NCI-H345 treated with DMSO at 0.1 percent for 48 hours (cell line): ENCODE measurements around the gene TMEM145.

Experiments
- DNase-seq: peaks from one replicate; lab custom pipeline; 2025; ENCODE audit not compliant: unreplicated experiment; lab: John Stamatoyannopoulos, UW

TMEM145 gene

GRCh38 chr19:42277821-42278451 is 35.2 kb upstream of the TMEM145 start:
- no peak for DNase-seq

DNA sequence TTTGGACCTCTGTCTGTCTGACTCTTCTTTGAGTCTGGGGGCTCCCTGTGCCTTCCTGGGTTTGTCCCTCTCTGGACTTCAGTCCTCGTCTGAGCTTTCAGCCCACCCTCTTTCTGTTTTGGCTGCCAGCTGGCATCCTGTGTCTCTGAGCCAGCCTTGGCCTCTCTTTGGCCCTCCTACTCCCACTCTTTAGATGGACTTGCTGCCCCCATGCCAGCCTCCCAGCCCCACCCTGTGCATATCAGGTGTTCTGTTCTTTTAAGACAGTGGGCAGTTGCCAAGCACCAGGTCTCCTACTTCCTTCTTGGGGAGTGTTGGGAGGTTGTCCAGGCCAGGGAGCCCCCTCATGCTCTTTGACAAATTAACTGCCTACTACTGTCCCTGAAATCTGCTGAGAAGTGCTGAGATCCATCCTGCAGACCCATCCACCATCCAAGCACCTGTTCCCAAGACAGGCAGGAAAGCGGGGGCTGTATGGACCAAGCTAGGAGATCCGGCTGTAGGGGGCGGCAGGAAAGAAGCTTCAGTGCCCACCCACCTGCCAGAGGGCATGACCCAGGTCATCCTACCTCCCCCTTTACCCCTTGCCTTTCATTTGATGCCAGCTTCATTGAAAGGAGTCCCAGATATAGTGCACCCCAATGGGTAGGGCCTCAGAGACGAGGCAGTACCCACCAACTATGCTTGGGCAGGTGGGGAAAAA is 34.5 kb upstream of the TMEM145 start:
- no peak for DNase-seq

DNA sequence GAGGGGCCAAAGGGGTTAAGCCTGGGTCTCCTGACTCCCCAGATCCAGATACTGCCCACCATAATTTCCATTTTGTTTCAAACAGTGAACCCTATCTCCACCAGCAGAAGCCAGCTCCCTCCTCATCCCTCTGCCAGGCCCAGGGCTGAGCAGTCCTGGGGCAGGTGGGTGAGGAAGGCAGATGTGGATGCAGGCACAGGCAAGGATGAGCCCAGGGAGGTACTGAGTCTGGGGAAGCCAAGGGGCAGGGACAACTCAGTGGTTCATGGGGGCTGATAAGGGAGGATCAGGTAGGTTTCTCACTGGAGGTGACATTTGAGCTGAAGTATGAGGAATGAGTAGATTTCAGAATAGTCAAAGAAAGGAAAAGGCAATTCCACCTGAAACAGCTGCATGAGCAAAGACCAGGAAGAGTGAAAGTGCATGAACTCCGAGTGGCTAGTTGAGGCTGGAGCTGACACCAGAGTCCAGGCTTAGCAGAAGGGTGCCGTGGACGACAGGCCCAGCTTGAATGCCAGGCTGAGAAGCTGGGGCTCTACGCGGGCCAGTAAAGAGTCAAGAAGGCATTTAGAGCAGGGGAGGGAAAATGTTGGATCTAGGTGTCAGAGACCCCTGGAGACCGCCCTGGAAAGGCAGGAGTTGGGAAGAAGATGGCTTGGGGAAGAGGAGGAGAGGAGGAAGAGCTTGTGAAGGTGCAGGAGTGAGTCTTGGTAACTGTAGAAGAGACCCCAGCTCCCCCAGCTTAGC is 33.8 kb upstream of the TMEM145 start:
- no peak for DNase-seq

DNA sequence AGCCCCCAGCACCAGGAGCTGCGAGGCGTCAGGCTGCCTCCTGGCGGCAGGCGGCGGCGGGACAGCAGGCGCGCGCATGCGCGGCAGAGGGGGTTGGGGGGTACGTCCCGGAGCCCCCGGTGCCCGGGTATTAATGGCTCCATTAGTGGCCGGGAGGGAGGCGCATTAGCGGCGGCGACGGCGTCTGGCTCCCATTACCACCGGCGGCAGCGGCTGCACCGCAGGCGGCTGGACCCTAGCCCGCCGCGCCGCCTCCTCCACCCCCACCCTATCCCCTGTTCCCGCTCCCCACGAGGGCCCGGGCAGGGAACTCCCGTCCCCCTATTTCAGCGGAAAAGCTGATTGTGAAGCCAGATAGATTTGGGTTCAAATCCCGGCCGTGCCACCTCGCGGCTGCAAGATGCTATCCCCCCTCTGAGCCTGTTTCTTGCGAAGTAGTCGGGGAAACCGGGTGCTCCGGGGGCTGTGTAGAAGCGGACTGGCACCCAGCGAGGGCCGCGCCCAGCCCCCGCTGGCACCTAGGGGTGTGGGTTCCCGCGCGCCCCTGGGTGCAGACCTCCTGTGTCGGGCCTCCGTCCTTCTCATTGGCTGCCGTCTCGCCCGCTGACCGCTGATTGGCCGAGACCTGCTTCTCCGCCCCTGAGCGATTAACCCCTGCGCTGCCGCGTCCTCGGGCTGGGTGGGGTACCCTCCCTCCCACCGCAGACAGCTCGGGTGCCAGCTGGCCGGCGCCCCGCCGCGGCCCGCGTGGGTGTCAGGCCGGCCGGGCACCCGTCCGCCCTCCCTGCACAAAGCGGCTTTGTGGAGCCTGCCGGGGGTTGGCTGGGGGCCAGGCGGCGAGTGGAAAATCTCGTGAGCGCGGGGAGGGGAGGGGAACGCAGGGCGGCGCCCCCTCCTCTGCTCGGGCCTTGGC is 33.0 kb upstream of the TMEM145 start:
- DNase-seq: peak; percentile 74

- no peak for DNase-seq
Observed at GRCh38 chr19:42280815-42281145, 32.3 kb upstream of the TMEM145 start.

GRCh38 chr19:42281146-42281826 is 31.8 kb upstream of the TMEM145 start:
- peak; percentile 30 for DNase-seq

GRCh38 chr19:42281827-42282762 is 31.0 kb upstream of the TMEM145 start:
- no peak for DNase-seq

DNA sequence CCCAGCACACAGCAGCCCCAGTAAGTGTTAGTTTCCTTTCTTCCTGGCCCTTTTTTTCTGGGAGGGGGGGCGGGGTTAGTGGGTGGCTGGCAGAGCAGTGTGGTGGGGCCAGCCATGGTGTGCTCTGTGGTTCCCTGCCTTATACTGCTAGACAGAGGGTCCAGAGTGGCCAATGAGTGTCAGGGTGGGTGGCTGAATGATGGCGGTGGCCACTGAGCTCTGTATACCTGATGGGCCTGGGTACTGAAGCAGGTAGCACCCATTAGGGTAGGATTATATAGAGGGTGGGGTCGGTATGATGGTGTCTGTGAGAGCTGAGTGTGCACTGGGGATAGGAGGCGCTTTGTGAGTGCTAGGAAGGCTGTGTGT is 30.3 kb upstream of the TMEM145 start:
- DNase-seq: peak; percentile 19

GRCh38 chr19:42283188-42284065 is 29.7 kb upstream of the TMEM145 start:
- DNase-seq: peak; percentile 74

GRCh38 chr19:42284066-42284501 is 29.0 kb upstream of the TMEM145 start:
- DNase-seq: peak; percentile 28

DNA sequence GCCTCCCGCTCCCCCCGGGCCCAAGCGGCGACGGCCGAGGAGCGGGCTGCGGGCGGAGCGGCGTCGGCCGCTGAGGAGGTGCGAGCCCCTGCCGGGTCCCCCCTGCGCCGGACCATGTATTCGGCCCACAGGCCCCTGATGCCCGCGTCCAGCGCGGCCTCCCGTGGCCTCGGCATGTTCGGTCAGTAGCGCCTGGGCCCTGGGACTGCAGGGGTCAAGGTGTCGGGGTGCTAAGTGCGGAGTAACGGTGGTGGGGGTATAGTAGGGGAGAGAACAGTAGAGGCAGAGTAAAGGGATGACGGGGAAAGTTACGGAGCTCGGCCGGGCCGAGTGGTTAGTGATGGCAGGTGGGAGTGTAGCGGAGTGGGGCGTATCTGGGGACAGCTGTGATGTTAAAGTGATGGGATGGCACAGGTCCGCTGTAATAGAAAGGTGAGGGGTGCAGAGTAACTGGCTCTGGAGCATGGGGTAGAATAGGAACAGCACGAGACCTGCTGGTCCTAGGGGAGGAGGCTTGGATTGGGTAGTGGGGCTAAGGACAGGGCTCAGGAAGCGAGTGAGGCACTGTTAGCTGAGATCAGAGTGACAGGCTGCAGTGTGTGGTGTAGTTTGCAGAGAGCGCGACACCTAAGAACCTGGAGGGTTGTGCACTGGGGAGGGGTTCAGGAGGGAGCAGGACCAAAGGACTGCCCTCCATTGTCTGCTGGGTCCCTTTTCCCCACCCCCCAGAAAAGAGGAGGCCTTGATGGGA is 28.3 kb upstream of the TMEM145 start:
- DNase-seq: no peak

GRCh38 chr19:42285541-42285941 is 27.6 kb upstream of the TMEM145 start:
- no peak for DNase-seq

GRCh38 chr19:42285988-42286348 is 27.1 kb upstream of the TMEM145 start:
- DNase-seq: no peak

GRCh38 chr19:42286349-42287016 is 26.6 kb upstream of the TMEM145 start:
- DNase-seq: no peak

DNA sequence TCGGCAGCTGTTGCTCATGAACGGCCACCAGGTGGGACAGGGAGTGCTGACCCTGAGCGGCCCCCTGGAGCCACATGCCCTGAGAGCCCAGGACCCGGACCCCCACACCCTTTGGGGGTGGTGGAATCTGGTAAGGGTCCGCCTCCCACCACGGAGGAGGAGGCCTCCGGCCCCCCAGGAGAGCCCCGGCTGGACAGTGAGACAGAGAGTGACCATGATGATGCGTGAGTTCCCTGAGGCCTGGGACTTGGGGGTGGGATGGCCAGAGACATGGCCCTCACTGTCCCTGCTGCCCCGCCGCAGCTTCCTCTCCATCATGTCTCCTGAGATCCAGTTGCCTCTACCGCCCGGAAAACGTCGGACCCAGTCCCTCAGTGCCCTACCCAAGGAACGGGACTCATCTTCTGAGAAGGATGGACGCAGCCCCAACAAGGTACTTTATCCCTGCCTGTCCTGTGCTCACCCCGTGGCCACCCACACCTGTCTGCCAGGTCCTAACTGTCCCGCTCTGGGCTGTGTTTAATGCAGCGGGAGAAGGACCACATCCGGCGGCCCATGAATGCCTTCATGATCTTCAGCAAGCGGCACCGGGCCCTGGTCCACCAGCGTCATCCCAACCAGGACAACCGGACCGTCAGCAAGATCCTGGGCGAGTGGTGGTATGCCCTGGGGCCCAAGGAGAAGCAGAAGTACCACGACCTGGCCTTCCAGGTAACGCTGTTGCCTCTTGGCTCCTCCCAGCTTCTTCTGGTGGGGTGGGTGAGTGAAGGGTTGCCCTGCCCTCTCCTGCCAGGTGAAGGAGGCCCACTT is 25.9 kb upstream of the TMEM145 start:
- no peak for DNase-seq

- no peak for DNase-seq
Observed at GRCh38 chr19:42287827-42288107, 25.3 kb upstream of the TMEM145 start.

DNA sequence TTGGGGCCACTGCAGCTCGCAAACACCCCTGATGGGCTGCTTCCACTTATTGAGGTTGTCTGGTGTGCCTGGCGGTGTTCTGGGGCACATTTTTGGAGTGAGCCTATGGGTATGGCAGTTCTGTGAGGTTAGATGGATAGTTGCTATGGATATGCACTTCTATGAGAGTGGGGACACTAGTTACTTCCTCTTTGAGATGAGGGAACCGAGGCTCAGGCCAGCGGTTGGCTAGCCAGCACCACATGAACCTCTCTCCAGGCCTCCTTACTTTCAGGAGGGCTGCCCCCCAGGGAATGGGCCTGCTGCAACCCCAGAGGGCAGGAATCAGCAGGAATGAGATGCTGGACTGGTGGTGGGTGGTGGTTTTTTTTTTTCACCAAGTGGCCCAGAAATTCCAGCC is 24.7 kb upstream of the TMEM145 start:
- DNase-seq: no peak
